Osteocyte (in vitro differentiated cells): ENCODE data around the gene HIVEP3. TPM values are rescaled to one million over a fixed set of nuclear protein-coding genes. Genes with fewer than 3 reads are reported as not detected.

Experiments used
- DNase-seq: peaks from one replicate; pipeline ENCODE4 v3.0.0; 2021; ENCODE audit warnings: mixed read lengths; ENCODE audit not compliant: unreplicated experiment; ENCODE audit errors: extremely low spot score
- H3K27ac Mint-ChIP-seq: one replicate; pipeline ENCODE4 v1.8.0; 2021; ENCODE audit warnings: mild to moderate bottlenecking, mixed read lengths; ENCODE audit not compliant: unreplicated experiment
- H3K27me3 Mint-ChIP-seq: one replicate; pipeline ENCODE4 v1.8.0; 2021; ENCODE audit warnings: mixed read lengths; ENCODE audit not compliant: unreplicated experiment
- H3K36me3 Mint-ChIP-seq: one replicate; pipeline ENCODE4 v1.8.0; 2021; ENCODE audit warnings: mixed read lengths; ENCODE audit not compliant: unreplicated experiment
- H3K4me1 Mint-ChIP-seq: one replicate; pipeline ENCODE4 v1.8.0; 2021; ENCODE audit warnings: mixed read lengths; ENCODE audit not compliant: unreplicated experiment
- H3K4me3 Mint-ChIP-seq: one replicate; pipeline ENCODE4 v1.8.0; 2021; ENCODE audit warnings: mild to moderate bottlenecking, moderate library complexity, mixed read lengths; ENCODE audit not compliant: unreplicated experiment
- H3K9me3 Mint-ChIP-seq: one replicate; pipeline ENCODE4 v1.8.0; 2021; ENCODE audit warnings: mixed read lengths; ENCODE audit not compliant: unreplicated experiment
- CTCF ChIP-seq: fragments of 200-600 bp; sonication (generic); IDR thresholded peaks from 2 replicates; pipeline ENCODE4 v1.5.0; 2021; ENCODE audit warnings: antibody characterized with exemption, mild to moderate bottlenecking, moderate library complexity
- total RNA-seq: library from RNA; stranded (reverse); gene quantifications from 2 replicates; pipeline ENCODE4 v1.2.1, GENCODE V29; 2021

HIVEP3 gene
- total RNA-seq, 1 donor from 2014 or later = 0.97 TPM

GRCh38 chr1:41539999-41540398 lies 378.7 kb downstream of the HIVEP3 start:
- Mint-ChIP-seq H3K4me3 (no peak overlapping the region), H3K9me3 (no peaks in the 10 kb centered on the region), H3K27me3 (no peaks in the 10 kb centered on the region), H3K27ac (no peak overlapping the region), H3K36me3 (no peaks in the 10 kb centered on the region), H3K4me1 (peaks cover 16% of the 10 kb centered on the region)
- no peak for TF ChIP-seq CTCF
- no peak for DNase-seq

GRCh38 chr1:41539418-41539805 lies 379.3 kb downstream of the HIVEP3 start:
- H3K4me1 Mint-ChIP-seq = peaks cover 16% of the 10 kb centered on the region

GRCh38 chr1:41538741-41539417 lies 379.8 kb downstream of the HIVEP3 start:
- no peaks in the 10 kb centered on the region for H3K36me3 Mint-ChIP-seq
- DNase-seq = no peak
- H3K4me1 Mint-ChIP-seq = peaks cover 16% of the 10 kb centered on the region
- H3K27ac Mint-ChIP-seq = no peak overlapping the region
- no peaks in the 10 kb centered on the region for H3K9me3 Mint-ChIP-seq
- no peak overlapping the region for H3K4me3 Mint-ChIP-seq
- no peaks in the 10 kb centered on the region for H3K27me3 Mint-ChIP-seq
- TF ChIP-seq CTCF = no peak

More at GRCh38 chr1:41539418-41539805, 379.3 kb downstream of the HIVEP3 start:
- H3K4me3 Mint-ChIP-seq = no peak overlapping the region
- no peak for TF ChIP-seq CTCF
- H3K9me3 Mint-ChIP-seq = no peaks in the 10 kb centered on the region
- no peaks in the 10 kb centered on the region for H3K27me3 Mint-ChIP-seq
- H3K27ac Mint-ChIP-seq = no peak overlapping the region
- no peak for DNase-seq
- H3K36me3 Mint-ChIP-seq = no peaks in the 10 kb centered on the region

- no peak overlapping the region for H3K4me3 Mint-ChIP-seq
- H3K27ac Mint-ChIP-seq = peak overlapping the region; percentile 42
- no peak for DNase-seq
- TF ChIP-seq CTCF = no peak
- no peaks in the 10 kb centered on the region for H3K9me3 Mint-ChIP-seq
- H3K4me1 Mint-ChIP-seq = peaks cover 16% of the 10 kb centered on the region
- no peaks in the 10 kb centered on the region for H3K36me3 Mint-ChIP-seq
- no peaks in the 10 kb centered on the region for H3K27me3 Mint-ChIP-seq
These were observed 380.9 kb downstream of the HIVEP3 start for GRCh38 chr1:41537788-41538351.

GRCh38 chr1:41537251-41537650 lies 381.5 kb downstream of the HIVEP3 start:
- no peaks in the 10 kb centered on the region for H3K36me3 Mint-ChIP-seq
- DNase-seq = no peak
- peaks cover 16% of the 10 kb centered on the region for H3K4me1 Mint-ChIP-seq
- H3K27me3 Mint-ChIP-seq = peaks cover 5% of the 10 kb centered on the region
- H3K9me3 Mint-ChIP-seq = no peaks in the 10 kb centered on the region
- no peak overlapping the region for H3K4me3 Mint-ChIP-seq
- no peak for TF ChIP-seq CTCF
- H3K27ac Mint-ChIP-seq = peak overlapping the region; percentile 42
